22Rv1 (cell line): ENCODE measurements around the gene MKRN2OS.

Experiments used
- H3K27ac ChIP-seq: fragments of 450-650 bp; 2 replicates; pipeline ENCODE4 v1.5.1; 2017
- CTCF ChIP-seq: fragments of 450-650 bp; IDR thresholded peaks from 2 replicates; pipeline ENCODE4 v1.5.1; 2017; ENCODE audit warnings: mild to moderate bottlenecking
- ZFX ChIP-seq: fragments of 450-650 bp; IDR thresholded peaks from 2 replicates; pipeline ENCODE4 v1.6.1; 2017; ENCODE audit warnings: antibody characterized with exemption, borderline replicate concordance

Gene MKRN2OS

DNA sequence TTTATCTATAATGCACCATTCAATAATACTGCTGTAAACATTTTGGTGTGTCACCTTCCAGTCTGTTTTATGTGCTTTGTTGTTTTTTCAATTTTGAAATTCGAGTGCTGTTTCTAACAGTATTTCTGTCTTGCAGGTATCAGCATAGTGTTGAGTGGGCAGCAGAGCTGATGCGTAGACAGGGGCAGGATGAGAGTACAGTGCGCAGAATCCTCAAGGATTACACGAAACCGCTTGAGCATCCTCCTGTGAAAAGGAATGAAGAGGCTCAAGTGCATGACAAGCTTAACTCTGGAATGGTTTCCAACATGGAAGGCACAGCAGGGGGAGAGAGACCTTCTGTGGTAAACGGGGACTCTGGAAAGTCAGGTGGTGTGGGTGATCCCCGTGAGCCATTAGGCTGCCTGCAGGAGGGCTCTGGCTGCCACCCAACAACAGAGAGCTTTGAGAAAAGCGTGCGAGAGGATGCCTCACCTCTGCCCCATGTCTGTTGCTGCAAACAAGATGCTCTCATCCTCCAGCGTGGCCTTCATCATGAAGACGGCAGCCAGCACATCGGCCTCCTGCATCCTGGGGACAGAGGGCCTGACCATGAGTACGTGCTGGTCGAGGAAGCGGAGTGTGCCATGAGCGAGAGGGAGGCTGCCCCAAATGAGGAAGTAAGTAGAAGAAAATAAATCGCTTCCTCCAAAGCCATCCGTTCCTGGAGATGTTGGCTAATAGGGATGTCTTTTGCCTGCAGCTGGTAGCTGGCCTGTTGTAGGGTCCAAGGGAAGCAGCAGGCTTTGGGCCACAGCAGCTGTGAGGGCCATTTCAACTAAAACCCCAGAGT lies 42.0 kb downstream of the MKRN2OS start:
- no peak for TF ChIP-seq CTCF
- no peak for TF ChIP-seq ZFX
- H3K27ac ChIP-seq, result no peak overlapping the region

DNA sequence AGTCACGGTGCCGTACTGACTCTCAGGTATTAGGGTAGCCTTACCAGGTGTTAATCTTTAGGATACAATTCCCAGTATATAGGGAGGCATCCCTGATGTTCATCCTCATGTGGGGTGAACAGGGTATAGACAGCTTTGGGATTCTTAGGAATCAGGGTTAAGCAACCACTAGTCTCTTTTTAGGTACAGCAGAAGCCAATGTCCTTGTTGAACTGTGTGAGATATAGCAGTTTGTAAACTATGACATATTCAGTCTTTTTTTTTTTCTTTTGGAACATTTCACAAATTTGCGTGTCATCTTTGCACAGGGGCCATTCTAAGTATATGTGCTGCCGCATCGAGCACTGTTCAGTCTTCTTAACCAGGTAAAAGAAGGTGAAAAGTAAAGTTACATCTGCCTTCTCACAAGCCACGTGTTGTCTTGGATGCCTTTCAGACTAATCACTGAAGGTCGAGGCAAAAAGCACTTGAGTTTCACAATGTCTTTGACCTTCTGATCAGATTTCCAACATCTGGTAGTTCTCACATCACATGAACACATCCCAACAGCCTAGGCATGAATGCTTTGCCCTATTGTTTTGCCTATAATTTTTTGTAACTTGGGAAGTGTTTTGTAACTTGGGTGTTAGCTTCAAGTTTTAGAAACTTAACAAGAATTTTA lies 43.8 kb downstream of the MKRN2OS start:
- H3K27ac ChIP-seq, result no peak overlapping the region

DNA sequence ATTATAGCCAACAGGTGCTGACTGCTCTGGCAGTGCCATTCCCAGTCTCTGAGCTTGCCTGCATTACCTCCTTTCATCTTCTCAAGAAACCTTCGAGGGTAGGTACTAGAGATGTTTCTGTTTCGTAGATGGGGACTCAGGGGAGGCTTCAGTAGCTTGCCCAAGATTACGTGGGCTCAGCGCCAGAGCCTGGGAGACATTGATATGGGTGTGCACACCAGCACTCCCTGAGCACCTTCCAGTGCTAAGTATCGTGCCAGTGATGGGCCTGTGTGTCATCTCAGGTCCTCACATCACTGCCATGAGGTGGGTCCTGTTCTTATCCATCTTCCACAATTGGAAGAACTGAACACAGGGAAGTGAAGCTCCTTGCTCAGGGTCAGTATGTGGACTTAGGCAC lies 45.8 kb downstream of the MKRN2OS start:
- no peak overlapping the region for H3K27ac ChIP-seq
- TF ChIP-seq ZFX, result no peak
- no peak for TF ChIP-seq CTCF

More for the DNA sequence above, 43.8 kb downstream of the MKRN2OS start:
- TF ChIP-seq CTCF, result no peak
- TF ChIP-seq ZFX, result no peak

GRCh38 chr3:12496453-12496761 lies 48.9 kb downstream of the MKRN2OS start:
- H3K27ac ChIP-seq, result no peak overlapping the region
- TF ChIP-seq ZFX (no peak), CTCF (no peak)

- TF ChIP-seq ZFX, result no peak
- peak; percentile 29 for TF ChIP-seq CTCF
- no peak overlapping the region for H3K27ac ChIP-seq
Measured at GRCh38 chr3:12495749-12496452, 49.4 kb downstream of the MKRN2OS start.

DNA sequence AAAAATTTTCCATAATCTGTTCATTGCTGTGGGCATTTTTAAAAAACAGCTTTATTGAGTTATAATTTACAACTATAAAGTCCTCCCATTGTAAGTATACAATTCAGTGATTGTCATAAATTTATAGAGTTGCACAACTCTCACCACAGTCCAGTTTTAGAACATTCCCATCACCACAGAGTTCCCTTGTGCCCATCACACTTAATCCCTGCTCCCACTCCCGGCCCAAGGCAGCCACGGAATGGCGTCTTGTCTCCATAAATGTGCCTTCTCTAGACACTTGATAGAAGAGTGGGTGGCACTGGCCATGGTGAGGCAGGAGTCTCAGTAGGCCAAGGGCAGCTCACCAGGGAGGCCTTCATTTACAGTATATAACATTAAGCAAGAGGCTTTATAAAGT lies 54.8 kb downstream of the MKRN2OS start:
- H3K27ac ChIP-seq, result no peak overlapping the region

More for the DNA sequence above, 54.8 kb downstream of the MKRN2OS start:
- TF ChIP-seq CTCF (no peak), ZFX (no peak)
